IPS DF 4.7 (cell line): ENCODE results near the gene MAD1L1.

Experiments used
- DNase-seq: peaks from one replicate; pipeline ENCODE4 v3.0.0-alpha.2; 2013; ENCODE audit warnings: low spot score; ENCODE audit errors: extremely low read depth

The MAD1L1 gene

DNA sequence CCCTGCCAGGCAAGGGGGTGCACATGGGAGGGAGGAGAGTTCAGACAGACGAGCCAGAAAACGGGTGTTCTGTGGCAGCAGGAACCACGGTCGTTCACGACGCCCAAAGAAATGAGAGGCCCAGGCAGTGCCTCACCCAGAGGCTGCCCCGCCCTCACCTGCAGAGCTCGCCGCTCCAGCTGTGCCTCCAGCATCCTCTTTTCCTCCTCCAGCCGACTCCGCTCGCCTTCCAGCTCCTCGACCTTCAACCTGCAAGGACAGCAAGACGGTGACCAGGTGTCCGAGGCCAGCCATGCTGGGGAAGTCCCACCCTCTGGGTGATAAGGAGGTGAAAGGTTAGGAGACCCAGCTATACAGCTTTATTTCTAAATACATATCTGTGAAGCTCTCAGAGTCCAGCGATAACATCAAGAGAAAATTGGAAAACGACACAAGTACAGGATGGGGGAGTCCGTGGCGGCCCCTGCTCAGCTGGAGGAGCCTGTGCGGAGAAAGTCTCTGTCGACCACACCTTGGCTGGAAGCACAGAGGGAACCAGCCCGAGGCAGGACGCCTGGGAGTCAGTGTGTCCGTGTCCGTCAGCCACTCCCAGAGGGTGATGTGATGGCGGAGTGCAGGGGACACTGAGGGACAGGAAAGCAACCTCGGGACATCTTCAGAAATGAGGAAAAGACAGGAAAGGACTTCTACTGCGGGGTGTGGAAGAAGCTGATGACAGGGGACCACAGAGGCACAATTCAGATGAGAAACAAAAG is 275.1 kb downstream of the MAD1L1 start:
- no peak for DNase-seq

DNA sequence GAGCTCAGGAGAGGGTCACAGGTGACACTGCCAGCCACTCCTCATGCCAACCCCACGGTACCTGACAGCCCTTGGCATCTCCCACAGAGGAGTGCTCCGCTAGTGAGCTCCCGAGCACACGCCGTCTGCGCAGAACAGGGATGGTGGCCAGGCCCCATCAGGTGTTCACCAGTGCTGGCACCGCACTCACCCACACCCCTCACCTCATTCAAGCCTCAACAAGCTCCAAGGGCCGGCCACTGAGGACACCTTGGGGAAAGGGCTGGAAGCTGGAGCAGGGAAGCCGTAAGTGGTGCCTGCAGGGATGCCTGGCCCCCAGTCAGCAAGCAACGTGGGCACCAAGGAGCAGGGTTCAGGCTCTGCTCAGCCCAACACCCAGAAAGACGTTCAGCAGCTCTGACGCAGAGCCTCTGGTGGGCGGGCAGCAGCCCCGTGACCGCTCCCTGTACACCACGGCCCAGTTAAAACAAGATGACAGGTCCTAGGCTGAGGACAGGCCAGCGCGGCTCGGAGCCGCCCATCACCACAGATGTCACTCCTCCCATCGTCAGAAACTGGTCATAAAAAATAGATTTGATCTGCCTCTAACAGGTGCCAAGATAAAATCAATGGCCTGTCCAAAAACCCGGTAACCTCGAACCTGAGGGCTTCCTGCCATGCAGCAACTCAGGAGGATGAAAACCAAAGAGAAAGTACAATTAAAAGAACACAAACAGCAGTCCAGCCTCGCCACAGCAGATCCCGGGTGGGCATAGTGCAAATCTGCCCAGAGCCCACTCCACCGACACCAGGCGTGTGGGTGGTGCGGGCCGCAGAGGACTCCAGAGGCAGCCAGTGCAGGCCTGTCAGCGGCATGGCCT is 275.9 kb downstream of the MAD1L1 start:
- no peak for DNase-seq

DNA sequence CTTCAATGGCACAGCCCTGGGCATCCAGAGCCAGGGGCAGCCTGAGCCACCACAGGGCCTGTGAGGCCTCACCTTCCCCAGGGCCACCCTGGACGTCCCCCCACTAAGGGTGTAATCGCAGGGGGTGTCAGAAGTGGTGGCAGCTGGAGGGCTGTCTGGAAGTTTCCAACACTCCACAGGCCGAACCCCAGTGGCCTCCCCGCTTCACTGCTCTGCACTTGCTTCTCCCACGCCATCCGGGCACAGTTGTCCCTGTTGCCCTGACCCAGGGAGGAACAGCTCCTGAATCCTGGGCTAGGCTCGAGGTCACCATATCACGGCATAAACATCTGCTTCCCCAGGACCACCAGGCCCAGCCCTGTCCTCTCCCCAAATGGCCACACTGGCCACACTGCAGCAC is 276.6 kb downstream of the MAD1L1 start:
- no peak for DNase-seq

DNA sequence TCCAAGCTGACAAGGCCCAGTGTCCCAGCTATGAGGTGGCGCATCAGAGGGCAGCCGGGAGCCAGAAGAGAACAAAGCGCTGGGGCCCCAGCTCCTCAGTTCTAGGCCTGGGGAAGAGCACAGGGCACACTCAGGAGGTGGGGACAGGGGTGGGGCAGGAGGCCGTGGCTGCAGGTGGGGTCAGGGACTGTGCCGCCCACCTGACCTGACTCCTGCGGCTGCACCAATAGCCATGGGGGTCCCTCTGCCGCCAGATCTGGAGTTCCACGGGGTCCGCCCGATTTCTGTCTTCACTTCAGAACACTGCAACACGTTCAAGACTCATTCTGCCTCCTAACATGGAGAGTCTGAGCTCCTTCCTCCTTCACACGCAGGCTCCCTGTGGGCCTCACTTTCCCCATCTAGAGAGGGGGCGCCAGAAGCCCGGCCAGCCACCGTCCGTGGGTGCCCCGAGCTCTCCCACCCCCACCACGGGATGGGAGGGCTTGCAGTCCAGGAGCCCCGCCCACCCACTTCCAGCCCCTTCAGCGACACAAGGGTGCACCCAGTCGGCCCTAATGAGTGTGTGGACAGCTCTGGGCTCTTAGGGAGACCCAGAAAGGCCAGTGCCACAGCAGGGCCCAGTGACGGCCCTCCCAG is 278.3 kb downstream of the MAD1L1 start:
- no peak for DNase-seq

DNA sequence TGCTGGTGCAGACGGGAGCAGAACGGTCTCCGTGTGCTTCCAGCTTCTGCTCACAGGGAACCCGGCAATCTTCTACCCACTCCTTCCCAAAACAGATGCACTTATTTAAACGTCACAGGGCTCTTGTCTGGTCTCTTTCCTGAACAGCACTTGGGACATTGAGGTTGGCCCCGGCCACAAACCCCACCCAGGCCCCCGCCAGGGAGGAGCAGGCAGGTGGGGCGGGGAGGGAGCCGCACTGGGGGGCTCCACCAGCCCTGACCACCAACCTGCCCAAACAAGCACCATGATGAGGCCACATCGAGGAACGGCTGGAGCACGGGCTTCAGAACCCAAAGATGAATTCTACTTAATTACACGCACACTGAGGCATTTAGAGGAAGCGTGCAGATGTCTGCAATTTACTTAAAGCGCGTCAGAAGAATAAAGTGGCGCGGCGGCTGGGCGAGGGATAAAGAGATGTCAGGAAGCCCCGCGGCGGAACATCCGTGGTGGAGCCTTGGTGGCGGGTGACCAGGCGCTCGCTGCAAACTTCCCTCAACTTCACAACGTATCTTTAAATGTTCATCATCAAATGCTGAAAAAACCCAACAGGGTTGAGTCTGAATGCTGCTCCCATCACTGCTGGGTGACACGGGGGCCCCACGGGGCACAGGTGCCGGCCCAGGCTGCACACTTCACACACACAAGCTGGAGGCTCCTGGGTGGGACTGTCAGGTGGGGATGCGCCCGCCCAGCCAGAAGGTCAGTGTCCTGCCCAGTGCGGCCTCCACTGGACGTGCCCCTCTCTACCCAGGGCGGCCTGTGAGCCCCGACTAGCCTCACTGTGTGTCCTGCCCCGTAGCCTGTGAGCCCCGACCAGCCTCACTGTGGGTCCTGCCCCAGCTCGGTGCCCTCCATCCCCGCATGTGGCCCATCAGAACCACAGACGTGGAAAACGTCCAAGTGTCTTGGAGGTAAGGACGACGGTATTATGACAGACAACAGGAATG is 279.2 kb downstream of the MAD1L1 start:
- DNase-seq, result no peak

DNA sequence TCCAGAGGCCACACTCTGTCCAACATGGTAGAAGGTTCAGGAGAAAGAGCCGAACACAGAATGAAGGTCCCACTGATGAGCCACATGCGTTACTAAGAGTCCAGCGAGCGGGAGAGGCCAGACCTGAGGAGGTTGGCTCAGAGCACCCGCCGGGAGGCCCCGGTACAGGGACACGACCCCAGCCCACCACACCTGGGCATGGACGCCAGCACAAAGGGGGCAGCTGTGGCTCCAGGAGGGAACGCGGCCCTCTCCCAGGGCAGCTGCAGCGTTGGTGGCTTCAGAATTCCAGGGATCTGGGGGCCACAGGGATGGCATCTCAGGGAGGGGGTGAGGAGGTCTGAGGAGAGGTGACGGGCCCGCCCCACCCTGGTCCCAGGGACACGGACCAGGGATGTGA is 280.0 kb downstream of the MAD1L1 start:
- no peak for DNase-seq

DNA sequence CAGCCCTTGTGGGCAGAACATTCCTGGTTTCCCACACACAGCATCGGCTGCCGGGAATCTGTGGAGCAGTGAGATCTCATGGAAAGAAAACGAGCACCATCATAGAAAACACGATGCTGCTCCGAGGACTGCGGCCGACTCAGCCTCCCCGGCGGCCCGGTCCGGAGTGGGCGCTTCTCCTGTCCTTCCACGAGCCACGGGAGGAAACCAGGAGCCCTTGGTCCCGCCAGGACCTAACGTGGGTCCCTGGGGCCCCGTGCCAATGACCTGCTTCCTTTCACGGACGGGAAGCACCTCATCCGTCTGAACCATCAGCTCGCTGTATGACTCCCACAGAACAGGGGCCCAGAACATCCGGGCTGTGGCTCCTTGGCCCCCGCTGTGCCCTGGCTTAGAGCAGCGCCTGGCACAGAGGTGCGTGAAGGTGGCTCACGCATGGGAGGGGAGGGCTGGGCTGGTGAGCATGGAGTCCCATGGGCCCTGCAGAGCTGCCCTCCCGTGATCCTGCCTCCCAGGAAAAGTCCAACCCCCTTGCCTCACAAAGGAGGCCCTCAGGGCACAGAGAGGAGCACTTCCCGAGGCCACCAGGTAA is 280.5 kb downstream of the MAD1L1 start:
- DNase-seq, result no peak

DNA sequence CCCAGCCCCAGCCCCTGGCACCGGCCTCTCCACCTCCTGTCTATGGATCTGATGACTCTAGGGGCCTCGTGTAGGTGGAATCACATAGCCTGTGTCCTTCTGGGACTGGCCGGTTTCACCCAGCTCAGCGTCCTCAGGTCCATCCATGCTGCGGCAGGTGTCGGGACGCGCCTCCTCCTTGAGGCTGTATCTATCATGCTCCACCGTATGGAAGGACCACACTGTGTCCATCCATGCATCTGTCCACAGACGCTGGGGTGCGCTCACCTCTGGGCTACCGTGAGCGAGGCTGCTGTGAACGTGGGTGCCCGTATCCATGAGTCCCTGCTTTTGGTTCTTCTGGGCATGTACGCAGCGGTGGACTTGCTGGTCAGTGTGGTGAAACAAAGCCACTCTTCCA is 281.1 kb downstream of the MAD1L1 start:
- DNase-seq, result no peak

DNA sequence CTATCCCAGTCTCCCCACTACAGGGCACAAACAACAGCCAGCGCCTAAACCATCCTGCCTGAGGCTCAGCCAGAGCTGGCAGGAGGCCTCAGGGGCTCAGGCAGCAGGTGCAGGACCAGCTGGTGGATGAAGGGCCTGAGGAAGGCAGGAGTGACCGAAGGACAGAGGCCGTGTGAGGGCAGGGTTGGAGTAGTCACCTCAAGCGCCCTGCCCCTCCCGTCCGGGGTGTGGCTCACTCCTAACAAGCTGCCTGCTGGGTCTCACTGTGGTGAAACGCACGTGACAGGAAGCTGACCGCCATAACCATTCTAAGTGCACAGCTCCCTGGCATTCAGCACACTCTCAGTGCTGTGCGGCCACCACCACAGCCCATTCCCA is 281.6 kb downstream of the MAD1L1 start:
- DNase-seq, result no peak

DNA sequence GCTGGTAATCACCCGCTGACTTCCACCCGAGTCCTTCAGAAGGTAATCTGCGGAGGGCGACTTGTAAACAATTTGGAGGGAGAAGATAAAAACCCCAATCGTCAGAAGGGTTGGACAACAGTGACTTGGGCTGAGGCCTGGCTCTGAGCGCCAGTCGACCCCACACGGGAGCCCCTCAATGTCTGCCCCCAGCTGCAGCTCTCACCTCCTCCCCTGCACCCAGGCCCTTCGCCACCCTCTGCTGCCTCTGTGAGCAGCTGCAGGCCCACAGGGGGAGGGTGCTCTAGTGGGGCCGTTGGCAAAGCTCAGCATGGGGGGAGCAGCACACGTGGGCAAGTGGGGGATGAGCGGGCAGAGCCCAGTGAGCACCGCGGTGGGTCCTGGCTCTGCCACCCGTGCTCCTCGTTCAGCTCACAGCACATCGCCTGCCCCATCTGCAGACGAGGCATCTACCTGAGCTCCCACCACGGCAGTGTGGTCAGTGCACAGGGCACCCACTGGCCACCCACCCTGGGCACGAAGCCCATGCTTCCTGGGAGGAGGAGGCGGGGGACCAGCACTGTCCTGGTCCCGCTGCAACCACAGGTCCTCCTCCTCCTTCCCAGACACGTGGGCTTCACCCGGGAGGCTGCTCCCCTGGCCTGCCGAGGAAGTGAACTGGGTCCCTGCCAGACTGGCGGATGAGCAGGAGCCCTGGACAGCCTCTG is 282.1 kb downstream of the MAD1L1 start:
- no peak for DNase-seq

DNA sequence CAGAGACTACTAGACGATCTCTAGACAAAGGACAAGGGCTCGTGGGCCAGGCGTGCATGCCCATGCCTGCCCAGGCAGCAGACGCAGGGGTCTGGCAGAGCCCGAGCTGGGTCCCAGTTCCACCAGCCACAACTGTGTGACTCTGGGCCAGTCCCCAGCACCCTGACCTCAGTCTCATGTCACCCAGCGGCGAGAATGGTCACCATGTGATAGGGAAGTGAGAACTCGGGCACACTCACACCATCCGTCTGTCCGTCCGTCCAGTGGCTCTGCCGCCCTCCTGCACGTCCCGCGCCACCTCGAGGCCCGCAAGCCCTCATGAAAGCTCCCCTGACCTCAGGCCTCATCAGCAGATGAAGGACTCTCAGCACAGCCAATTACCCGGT is 282.7 kb downstream of the MAD1L1 start:
- DNase-seq, result no peak

DNA sequence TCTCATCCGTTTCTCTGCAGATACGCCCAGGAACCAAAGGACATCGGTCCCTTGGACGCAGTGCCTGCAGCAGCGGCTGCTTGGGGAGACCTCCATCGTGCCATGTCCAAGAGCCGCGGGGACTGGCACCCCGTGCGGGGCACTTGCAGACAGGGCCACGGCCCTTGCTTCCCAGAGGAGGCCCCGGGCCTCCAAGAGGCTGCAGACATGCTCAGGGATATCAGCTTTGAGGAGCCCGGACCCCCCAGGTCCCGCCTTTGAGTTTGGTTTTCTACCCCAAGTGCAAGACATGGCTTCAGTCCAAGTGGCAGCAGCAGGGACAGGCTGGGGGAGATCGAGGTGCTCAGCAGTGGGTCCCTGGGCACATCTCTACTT is 283.1 kb downstream of the MAD1L1 start:
- DNase-seq, result no peak

DNA sequence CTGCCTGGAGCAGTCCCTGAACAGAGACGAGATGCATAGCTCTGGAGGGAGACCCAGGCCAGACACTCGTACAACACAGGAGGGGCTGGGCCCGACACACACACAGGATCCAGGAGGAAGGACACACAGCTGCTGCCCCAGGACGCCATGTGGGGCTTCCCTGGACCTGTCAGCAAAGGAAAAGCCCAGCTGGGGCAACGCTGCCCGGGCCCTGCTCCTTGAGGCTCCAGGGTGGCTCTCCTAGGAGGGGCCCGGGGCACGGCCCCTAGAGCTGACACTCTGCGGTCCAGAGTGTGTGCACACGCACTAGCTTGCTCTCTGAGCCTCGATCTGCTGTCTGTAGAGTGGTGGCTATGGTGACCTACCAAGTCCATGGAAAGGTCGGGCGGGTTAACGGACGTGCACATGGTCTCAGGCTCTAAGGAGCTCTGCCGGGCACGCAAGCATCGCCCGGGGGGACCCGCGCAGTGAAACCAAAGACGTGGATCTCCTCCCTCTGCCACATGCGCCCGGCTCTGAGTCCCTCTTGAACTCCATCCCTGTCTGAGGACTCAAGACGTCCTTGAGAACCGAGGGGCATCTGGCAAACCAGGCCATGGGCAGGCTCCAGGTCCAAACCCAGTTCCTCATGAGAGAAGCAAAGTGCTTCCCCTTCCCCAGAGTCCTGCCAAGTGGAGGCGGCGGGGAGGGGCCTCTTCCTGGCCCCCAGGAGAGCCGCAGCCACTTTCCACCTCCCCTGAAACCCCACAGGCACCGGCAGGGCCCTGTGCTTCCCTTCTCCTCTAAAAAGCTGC is 283.7 kb downstream of the MAD1L1 start:
- no peak for DNase-seq

DNA sequence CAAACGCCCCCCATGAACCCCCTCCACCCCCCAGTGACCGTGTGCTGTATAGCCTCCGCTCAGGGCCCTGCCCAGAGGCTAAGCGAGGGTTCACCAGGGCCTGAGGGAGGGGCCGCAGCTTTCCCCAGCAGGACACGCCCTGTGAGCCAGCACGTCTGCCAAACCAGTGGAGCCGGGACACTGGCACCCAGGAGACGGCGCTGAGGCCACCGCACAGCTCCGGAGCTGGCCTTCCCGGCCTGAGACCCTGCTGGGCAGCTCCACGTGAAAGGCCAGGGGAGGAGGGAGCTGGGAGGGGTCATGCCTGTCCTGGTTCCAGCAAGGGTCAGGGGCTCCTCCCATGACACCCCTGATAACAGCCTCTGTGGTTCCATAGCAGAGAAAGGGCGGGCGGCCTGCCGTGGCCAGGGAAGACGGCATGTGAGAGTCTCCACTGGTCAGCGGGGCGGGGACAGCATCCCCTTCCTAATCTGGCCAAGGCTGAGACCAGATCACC is 284.4 kb downstream of the MAD1L1 start:
- DNase-seq, result no peak

DNA sequence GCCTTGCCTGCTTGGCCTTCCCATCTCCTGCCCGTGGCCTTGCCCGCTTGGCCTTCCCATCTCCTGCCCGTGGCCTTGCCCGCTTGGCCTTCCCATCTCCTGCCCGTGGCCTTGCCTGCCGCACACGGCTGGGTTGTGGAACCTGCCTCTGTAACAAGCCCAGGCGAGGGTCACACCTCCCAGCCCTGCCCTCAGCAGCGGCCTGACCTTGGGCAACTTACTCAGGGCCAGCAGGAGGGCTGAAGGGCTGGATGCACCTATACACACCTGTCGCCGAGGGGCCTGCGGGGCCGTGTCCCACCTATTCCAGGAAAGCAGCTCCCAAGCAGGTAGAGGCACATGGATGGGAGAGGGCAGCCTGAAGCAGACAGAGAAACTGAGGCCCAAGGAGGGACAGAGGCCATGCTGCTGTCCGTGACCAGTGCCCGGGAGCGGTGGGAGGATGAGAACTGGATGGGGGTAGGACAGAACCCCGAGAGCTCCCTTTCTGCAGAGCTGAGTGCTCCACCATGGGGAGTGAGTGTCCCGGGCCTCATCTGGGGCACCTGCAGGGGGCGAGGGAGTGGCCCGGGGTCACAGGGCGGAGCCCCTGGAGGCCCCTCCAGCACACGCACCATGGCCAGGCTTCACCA is 285.0 kb downstream of the MAD1L1 start:
- DNase-seq, result no peak

DNA sequence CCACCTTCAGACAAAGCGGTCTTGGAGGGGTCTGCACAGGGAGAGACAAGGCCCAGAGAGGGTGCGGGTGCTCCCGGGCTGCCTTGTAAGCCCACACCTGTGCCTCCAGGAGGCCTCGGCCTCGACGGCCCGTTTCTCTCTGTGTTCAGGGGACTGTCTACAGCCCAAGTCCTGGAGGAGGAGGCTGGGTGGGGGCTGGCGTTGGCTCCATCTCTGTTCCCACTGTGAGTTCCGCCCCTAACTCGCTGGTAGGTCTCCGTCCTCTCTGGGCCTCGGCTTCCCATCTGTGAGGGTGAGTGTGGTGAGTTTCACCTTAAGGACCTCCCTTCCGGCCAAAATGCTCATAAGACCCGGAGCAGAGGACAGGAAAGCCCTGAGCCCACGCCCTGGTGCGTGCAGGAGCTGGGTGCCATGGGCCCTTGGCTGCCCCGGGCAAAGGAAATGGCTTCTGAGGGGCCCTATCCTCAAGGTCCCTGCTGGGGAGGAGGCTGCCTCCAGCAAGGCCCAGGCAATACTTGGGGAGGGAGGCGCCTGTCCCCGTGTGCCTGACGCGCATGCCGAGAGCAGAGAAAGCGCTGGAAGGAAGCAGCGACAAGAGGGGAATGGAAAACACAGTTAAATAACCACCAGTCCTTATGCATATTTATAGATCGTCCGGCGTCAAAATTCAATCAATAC is 285.8 kb downstream of the MAD1L1 start:
- no peak for DNase-seq

DNA sequence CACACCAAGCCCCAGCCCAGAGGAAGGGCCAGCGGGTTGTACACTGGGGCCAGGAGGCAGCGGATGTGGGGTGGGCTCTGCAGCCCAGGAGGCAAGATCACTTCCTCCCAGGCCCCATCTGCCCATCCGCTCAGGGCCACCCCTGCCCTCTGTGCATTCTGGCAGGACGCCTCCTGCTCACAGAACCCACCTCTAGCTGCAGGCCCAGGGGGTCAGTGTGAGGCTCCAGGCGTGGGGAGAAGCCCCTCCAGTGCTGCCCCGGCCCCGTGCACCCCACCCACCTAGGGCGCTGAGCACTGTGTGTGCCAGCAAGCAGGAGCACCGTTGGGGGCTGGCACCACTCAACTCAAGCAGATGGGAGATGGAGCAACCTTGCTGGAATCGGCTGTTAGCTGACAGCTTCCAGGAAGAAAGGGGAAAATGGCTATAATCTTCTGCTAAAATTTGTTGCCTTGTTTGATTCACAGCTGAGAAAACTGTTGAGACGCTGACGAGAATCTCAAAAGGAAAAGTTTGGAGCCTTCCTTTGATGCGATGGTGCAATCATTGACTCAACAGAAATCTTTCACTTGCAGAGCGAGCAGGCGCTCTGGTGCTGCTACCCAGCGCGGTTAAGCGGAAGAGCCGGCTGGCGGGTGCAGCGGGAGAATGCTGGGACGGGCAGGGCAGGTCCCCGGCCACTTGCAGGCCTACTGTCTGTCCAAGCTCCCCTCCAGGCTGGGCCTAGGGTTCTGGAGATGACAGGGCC is 286.5 kb downstream of the MAD1L1 start:
- DNase-seq, result no peak
